OCI-LY3 (cell line): Measurements from ENCODE around the gene RHNO1.

Experiments
- EZH2phosphoT487 ChIP-seq: fragments of 200-600 bp; shearing (Covaris generic); IDR thresholded peaks from 2 replicates; pipeline ENCODE4 v1.6.1; 2018; ENCODE audit warnings: antibody characterized with exemption, mixed run types, low read depth
- TF ChIP-seq, protein P1 (sequence below): fragments of 200-600, 300-600 bp; sonication (generic); IDR thresholded peaks from 2 replicates; pipeline ENCODE4 v1.5.1; 2014; ENCODE audit warnings: antibody characterized with exemption, low read length, low read depth

DNA sequence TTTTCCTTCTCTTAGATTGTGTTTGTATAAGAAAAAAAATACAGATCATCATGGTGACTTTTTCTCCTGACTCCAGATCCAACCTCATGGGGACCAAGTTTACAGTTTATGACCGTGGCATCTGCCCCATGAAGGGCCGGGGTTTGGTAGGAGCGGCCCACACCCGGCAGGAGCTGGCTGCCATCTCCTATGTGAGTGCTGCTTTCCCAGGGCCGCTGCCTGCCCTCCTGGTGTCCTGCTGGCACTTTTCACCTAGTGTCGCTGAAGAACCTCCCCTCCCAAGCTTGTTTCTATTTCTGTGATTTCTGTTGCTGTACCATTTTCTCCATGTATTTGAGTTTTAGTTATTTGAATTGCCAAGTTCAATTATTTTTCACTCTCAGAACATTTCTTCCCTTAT is 57.3 kb downstream of the RHNO1 start:
- TF ChIP-seq, protein P1, sequence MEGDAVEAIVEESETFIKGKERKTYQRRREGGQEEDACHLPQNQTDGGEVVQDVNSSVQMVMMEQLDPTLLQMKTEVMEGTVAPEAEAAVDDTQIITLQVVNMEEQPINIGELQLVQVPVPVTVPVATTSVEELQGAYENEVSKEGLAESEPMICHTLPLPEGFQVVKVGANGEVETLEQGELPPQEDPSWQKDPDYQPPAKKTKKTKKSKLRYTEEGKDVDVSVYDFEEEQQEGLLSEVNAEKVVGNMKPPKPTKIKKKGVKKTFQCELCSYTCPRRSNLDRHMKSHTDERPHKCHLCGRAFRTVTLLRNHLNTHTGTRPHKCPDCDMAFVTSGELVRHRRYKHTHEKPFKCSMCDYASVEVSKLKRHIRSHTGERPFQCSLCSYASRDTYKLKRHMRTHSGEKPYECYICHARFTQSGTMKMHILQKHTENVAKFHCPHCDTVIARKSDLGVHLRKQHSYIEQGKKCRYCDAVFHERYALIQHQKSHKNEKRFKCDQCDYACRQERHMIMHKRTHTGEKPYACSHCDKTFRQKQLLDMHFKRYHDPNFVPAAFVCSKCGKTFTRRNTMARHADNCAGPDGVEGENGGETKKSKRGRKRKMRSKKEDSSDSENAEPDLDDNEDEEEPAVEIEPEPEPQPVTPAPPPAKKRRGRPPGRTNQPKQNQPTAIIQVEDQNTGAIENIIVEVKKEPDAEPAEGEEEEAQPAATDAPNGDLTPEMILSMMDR, result no peak
- TF ChIP-seq EZH2phosphoT487, result no peak
